Measurements from ENCODE around the gene CFAP100.

Gene CFAP100
- total RNA-seq = 0 reads per million in 2 experiments

DNA sequence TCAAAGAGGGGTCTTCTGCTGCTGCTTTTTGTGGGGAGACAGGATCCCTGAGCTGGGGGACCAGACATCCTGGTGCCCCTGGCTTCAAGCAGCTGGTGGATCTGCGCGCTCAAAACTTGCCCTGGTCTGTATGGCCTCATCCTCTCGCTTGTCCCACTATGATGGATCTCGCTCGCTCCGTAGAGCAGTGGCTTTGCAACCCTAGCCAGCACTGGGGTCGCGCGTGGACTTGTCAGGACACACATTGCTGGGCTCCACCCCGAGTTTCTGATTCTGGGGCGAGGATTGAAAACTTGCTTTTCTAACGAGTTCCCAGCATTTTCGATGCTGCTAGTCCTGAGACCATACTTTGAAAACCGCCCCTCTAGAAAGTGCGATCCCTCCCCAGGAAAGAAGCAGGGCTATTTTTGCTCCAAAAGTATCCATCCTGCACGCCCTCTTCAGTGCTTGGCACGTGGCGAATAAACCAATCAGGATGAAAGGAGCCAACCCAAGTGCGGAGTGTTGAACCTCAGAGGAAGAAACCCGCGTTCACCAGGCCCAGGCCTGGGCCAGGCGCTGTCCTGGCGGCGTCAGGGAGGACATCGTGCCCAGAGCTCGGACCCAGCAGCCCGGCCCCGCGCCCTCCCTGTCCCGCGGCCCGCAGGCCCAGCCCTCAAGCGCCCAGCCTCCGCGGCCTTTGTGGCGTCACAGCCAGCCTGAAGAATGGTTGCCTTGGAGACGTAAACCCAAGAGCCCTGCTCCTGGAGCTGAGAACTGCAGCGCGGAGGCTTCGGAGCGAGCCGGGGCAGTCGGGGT is at the start of gene CFAP100:
Gene CFAP100, plus strand, starts transcription at position 731 of the 798 bp plus-strand sequence. CDS start 1,092 bp downstream, outside the sequence.
- no peak for DNase-seq (ENCODE audit: low read depth)

GRCh38 chr3:126345231-126345630 is 49.5 kb upstream of the CFAP100 start:
- no peak for DNase-seq (ENCODE audit: low read depth)

DNA sequence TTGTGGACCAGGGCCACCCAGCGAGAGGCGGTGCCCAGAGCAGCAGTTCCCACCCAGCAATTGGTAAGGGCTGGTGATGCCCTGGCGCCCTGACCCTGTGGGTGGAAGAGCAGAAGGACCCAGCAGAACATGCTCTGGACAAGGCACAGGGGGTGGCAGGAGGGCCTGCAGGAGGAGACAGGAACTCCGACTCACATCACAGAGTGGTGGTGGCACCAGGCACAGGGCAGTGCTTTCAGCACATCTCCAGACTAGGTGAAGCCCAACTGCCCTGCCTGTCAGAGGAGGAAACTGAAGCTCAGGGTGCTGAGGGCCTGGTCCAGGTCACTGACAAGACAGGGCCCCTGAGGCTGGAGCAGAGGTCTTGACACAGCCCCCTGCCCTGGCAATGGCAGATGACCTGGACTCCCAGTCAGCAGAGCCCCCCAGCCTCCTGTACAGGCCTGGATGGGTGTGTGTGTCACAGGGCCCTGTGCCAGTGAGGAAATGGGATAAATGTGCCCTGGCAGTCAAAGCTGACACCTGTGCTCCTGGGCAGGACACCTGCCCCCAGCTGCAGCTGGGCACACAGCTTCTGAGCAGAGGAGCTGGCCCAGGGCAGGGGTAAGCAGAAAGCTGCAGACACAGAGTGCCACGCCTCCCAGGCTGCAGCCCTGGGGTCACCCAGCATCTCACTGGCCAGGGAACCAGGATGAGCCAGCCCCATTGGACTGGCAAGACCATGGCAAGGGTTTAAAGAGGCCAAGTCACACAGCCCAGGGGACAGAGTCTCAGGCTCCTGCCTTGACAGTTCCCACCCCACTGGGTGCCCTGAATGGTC is 48.9 kb upstream of the CFAP100 start:
- no peak for DNase-seq (ENCODE audit: low read depth)

- DNase-seq (ENCODE audit: low read depth) = no peak
Measured at GRCh38 chr3:126346466-126346865, 48.2 kb upstream of the CFAP100 start.

DNA sequence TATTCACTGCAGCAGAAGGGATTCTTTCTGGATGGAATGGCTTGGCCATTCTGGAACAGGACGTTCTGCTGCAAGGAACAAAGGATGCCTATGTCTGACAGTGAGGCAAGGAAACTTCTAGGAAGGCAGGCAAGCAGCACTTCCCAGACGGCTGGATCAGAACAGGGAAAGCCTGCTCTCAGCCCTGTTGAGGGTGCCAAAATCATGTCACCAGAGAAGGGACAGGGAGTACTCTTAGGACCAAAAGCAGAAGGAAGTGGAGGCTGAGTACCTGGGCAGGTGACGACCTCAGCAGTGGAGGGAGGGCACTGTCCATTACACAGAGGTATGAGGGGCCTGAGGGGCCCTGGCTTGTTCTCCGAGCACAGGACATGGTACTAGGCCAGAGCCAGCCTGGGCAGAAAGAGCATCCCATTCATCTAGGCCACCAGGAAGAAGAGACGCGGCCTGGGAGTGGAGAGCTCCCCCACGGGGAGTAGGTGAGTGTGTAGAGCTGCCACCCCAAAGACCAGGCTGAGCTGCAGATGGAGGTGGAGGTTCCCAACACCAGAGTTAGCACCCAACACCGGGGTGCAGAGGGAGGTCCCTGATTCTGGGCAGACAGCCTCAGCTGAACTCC is 47.1 kb upstream of the CFAP100 start:
- DNase-seq (ENCODE audit: low read depth) = no peak

- DNase-seq (ENCODE audit: low read depth) = no peak
Measured at GRCh38 chr3:126348308-126348920, 46.3 kb upstream of the CFAP100 start.

- no peak for DNase-seq (ENCODE audit: low read depth)
Measured at GRCh38 chr3:126349071-126349470, 45.6 kb upstream of the CFAP100 start.

- DNase-seq (ENCODE audit: low read depth) = no peak
Measured at GRCh38 chr3:126349611-126350501, 44.9 kb upstream of the CFAP100 start.

DNA sequence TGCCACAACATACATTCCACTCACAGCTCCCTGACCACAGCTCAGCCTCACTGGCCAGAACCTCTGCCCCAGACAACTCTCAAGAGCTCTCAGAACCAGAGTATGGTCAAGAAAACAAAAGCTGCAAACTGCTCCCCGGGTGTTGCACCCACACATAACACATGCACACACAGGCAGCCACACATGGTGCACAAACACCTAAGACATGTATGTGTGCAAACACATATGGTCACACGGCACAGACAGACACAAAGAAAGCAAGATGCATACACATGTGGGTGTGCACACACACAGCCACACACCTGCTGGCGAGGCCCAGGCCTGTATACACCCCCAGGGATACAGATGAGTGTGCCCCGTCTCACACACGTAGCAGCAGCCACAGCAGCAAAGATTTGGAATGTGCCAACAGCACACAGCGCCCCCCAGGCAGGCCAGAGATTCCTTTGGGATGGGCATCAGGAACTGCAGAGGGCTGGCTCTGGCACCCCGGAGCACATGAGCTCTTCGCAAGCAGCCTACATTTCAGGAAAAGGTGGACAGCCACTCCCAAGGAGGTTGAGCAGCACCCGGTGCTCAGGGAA is 44.1 kb upstream of the CFAP100 start:
- DNase-seq (ENCODE audit: low read depth) = no peak

DNA sequence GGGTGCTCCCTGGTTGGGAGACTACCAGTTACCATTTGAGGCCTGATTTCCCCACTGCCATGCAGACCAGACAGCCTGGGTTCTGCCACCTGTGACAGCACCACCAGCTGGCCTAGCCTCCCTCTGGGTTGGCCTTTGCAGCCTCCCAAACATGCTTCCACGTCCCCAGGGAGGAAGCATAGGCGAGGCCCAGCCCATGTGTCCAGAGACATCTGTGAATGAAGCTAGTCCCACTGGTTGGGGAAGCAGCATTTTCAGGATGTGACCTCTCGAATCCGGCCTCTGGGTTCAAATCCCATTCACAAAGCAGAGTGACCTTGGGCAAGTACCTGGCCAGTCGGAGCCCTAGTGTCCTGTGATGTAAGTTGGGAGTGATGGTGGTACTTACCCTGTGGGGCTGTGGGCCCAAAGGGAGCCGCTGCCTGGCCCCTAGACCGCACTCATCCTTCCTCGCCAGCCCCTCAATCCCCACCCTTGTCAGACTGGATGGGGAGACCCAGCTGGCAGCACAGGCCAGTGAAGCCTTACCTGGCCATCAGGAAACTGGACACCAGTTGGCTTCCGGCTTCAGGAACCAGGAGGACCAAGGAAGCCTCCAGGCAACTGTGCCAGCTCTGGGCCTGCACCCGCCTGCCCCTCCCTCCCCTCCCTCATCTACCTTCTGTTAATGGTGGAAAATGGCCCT is 43.5 kb upstream of the CFAP100 start:
- no peak for DNase-seq (ENCODE audit: low read depth)

GRCh38 chr3:126351771-126352475 is 42.8 kb upstream of the CFAP100 start:
- no peak for DNase-seq (ENCODE audit: low read depth)

DNA sequence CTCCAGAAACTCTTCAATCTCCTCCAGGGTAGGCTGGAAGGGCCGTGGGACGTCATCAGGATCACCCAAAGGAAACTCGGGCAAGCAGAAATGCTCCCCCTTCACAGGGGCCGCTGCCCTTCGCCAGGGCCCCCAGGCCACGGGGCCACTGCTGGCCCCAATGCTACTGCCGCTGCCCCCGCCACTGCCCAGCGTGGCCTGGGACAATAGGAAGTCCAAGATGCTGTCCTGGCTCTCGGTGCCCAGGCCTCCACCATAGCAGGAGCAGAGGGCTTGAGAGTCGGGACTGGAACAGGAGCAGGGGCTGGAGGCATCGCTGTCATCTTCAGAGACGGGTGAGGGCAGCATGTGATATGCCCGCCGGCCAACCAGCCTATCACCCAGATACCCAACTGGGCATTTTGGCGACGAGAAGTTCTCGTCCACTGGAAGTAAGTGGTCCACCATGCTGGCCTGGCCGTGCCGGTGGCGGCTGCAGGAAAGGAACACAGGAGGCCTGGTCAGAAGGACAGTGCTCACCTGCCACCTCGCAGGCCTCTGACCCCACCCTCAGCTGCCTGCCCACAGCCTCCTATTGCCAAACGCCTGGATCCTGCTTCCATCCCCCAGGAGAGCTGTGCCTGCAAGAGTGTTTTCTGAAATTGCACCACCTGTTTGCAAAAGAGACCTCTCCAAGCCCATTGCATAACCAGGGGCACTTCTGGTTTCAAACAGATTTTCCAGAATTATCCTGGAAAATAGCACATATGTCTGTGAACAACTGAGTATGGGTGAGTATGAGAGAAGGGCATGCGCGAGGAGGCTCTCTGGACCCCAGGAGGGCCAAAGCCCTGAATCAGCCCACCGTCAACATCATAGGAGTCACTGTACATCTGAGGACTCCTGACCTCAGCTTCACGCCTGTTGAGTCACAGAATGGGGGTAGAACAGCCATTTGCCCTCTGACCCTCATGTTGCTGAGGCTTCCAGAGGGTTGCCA is 41.9 kb upstream of the CFAP100 start:
- DNase-seq (ENCODE audit: low read depth) = no peak

DNA sequence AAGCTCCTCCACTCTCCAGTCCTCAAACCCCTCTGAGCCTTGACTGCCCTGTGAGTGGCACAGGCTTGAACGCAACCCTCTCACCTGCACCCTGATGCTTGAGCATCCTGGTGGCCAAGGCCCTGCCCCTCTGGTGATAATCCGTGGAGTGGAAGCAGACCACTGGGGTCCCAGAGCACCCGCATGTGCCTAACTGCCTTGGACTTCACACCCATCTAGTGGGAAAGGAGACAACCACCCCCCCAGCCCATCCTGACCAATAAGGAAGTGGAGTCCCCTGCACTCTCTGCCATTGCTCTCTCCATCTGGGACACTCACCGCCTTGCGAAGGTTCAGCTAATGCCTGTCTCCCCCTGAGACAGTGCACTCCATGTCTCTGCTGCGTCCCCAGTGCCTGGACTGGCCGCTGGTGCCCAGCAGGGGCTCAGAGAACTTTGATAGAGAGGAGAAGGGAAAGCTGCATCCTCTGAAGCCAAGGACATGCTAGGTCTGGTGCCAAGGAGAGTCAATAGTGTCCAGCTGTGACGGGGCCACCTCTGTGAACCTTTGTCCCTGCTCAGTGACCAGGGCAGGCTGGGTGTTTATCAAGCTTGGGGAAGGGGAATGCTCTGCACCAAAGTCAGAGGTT is 40.9 kb upstream of the CFAP100 start:
- DNase-seq (ENCODE audit: low read depth) = no peak

DNA sequence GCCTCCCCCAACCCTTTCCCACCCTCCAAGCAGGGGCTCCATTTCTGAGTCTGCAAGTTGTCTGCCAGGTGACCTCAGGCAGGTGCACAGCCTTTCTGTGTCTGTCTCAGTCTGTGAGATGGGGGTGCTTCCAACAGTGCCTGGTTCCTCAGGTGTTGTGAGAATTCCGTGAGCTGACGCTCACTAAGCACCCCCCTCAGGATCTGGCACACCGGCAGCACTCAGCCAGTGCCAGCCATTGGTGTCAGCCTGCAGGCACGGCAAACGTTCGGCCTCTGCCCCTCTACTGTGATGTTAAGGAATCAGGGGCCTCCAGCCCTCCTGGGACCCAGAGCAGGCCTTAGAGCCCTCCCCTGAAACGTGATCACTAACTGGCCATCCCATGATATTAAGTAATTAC is 39.9 kb upstream of the CFAP100 start:
- DNase-seq (ENCODE audit: low read depth) = no peak

- no peak for DNase-seq (ENCODE audit: low read depth)
Measured at GRCh38 chr3:126355251-126355650, 39.5 kb upstream of the CFAP100 start.

DNA sequence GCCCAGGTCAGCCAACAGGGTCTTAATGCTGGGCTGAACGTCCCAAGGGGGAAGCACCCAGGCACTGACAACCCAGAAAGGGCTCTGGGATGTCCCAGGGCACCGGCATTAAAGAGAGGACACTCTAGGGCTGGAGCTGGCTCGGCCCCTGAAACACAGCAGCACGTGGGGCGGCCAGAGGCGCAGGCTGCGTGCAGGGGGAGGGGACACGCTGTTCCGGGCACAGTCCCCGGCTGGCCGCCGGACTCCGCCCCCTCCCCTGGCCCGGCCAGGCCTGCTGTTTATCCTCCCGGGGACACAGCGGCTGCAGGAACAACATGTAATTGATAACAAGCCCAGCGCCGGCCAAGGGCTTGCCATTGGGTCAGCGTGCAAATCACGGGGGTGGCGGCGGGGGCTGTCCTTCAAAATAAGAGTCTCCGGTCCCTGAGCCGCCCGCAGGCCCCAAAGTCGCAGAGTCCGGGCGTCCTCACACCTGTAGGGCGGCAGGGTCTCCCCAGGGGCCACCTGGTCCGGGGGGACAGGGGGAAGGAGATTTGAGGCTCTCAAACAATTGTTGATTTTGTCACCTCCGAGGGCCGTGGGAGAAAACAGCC is 38.8 kb upstream of the CFAP100 start:
- no peak for DNase-seq (ENCODE audit: low read depth)
